GM12873 (cell line): ENCODE data around the gene RPL28.

Experiments
- CTCF ChIP-seq: IDR thresholded peaks from 2 replicates; pipeline ENCODE4 v1.5.1; 2012; ENCODE audit warnings: low read depth, mild to moderate bottlenecking, moderate library complexity, low read length, control low read depth; ENCODE audit not compliant: insufficient read depth; ENCODE audit errors: missing control alignments

RPL28 gene

DNA sequence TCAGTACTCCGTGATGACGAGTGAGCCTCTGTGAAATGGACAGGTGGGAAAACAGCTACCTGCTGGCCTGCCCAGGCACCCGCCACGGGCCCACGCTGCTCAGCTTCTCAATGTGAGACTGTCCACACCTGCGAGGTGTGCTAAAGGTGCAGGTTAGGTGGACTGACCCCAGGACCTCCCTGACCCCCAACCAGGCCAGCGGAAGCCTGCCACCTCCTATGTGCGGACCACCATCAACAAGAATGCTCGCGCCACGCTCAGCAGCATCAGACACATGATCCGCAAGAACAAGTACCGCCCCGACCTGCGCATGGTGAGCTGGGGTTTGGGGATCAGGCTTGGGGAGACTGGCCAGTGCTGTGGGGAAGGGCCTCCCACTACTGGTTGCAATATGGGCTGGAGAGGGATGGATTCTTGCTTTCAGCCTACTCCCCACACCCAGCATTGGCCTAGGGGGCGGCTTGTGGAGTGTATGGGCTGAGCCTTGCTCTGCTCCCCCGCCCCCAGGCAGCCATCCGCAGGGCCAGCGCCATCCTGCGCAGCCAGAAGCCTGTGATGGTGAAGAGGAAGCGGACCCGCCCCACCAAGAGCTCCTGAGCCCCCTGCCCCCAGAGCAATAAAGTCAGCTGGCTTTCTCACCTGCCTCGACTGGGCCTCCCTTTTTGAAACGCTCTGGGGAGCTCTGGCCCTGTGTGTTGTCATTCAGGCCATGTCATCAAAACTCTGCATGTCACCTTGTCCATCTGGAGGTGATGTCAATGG lies 2.2 kb downstream of the RPL28 start:
- no peak for TF ChIP-seq CTCF

- TF ChIP-seq CTCF = no peak
Observed at GRCh38 chr19:55389386-55390317, 3.9 kb downstream of the RPL28 start.

DNA sequence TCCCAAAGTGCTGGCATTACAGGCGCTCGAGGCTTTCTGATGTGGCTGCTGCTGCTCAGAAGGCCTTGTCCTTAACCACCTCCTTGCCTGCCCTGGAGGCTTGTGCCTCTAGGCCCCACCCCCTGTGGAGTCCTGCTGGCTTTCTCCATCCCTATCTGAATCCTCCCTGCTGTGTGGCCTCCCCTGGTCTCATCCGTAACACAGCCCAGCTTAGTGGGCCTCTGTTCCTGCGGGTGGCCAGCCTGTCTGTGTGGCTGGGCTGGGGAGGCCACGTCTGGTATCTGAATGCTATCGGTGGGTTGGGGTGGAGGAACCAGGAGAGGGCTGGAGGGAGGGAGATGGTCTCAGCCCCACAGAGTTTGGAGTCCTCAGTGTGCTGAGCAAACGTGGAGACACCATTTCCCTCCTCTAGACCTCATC lies 4.7 kb downstream of the RPL28 start:
- no peak for TF ChIP-seq CTCF

DNA sequence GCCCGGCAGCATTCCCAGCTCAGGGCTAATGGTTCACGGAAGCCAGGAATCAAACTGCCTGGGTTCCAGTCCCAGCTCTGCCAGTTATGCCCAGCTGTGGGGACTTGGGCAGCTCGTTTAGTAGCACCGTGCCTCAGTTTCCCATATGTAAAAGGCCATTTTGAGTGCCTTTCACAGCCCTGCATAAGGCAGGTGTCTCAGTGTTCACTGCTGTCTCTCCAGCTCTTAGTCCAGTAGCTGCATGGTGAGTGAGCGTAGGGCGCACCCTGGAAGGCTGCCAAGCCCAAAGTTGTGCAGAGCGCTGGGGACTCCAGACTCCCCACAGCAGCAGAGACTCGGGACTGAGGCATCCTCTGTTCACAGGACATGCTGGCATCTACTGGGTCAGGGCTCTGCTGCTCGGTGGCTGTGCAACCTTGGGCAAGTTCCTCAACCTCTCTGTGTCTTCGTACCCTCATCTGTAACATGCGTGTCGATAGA lies 5.5 kb downstream of the RPL28 start:
- no peak for TF ChIP-seq CTCF

DNA sequence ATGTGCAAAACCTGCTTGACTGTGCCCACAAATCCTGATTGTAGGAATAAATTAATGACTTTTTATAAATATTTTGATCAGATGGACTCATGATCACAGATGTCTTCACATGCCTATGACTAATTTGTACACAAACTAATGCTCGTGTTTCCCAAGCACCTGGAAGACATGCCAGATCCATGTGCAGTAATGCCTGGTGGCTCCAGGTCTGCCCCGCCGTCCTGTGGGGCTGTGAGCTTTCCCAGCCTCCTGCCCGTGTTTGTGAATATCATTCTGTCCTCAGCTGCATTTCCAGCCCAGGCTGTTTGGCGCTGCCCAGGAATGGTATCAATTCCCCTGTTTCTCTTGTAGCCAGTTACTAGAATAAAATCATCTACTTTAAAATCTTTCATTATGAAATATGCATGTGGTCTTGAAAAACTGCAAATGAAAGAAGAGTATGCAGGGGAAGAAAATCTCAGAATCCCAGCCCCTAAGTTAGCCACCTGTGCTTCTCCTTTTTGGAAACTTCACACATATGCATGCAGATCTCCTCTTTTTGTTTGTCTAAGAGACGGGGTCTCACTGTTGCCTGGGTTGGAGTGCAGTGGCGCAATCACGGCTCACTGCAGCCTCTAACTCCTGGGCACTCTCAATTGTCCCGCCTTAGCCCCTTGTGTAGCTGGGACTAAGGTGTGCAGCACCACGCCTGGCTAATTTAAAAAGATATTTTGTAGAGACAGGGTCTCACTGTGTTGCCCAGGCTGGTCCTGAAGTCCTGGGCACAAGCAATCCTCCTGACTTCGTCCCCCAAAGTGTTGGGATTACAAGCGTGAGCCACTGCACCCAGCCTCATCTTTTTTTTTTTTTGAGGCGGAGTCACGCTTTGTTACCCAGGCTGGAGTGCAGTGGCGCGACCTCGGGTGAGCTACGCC lies 6.2 kb downstream of the RPL28 start:
- TF ChIP-seq CTCF = no peak

- TF ChIP-seq CTCF = no peak
Observed at GRCh38 chr19:55392820-55393761, 7.4 kb downstream of the RPL28 start.
